Endothelial cell of hepatic sinusoid (primary cell): Measurements from ENCODE around the gene TSHZ1.

Source experiments
- in situ Hi-C: cut with HindIII; loops from 2 replicates; pipeline ENCODE4 v1.10.0; 2017; ENCODE audit warnings: low sequenced_read_pairs

The TSHZ1 gene

DNA sequence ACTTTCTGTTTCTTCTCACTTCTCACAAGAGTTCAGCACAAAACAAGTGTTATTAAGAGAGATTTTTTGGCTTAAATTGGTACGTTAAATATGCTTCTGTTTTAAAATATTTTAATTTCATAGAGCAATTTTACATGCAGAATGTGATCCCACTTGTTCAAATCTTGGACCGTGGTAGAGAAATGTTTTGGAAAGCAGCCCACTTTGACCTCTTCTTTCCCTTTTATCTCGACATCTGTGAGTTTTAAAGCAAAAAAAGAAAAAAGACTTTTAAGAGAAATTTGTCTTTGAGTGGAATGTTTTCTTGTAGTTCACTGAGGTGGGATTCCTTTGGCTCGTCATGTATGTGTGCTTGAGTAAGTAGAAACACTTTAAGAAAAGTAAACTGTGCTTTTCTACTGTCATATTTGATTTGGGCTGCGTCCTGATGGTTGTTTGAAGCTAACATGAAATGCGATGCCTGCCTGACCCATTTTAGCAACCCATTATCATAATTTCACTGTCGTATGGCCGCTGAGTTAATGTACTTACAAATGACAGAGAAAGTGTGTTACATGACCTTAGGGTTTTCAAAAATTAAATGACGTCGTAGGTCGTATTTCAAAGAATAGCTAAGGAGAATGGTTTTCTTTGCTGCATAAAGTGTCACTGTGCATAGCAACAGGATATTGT is 54.5 kb downstream of the TSHZ1 start:
- in situ Hi-C loops, result no loop called here

DNA sequence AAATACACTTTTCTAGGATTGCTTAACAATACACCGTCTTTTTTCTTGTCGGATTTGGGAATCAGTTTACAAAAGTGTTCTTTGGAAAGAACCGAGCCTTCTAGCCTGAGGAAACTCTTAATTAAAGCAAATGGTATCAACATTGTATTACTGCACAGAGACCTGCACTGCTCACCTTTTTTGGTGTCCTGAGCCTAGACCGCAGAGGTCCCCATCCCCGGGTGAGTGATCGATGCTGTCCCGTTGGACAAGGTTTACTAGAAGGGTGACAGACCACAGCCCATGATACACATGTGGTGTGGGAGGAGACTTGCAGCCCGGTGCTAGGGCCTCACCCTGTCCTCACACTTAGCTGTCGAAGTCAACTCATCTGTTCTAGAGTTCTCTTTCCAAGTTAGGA is 55.3 kb downstream of the TSHZ1 start:
- in situ Hi-C loops, result no loop called here

DNA sequence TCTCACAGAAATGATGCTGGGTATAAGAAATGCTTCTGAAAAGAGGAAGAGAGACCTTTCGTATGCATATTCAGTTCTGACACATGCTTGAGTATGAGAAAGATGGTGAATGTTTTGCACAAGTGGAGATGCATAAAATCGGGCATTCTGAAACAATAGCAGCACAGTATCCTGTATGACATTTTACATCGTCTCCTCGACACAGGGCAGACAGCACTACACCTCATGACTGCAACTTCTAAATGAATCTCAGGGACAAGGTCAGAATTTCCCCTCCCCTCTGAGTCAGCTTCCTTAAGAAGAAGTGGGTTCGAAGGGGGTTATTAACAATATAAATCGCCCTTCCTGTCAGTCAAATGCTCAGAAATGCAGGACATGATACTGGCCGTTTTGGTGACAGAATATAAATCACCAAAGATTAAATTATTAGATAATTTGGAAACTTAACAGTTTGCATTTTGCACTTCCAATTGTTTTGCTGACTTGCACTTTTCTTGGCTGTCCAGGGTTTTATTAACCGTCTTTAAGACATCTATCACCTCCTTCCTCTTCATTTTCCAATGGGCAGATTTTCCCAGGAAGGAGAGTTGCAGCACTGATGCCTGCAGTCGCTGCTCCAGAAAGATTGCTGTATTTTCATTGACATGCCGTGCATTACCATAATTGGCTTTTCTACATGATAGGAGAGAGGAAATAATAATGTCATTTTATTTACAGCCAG is 57.2 kb downstream of the TSHZ1 start:
- in situ Hi-C loops, result no loop called here

DNA sequence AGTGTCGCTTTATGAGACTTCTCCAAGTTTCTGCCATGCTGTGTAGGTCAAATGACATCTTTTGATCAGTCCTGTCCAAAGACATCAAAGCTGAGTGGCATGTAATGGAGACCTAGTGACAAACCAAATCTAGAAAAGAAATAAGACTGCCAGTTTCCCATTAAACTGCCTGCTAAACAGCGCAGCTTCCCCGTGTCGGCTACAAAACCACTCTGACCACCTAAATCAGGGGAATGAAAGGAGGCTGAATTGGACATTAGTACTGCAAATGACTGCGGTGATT is 57.7 kb downstream of the TSHZ1 start:
- in situ Hi-C loops, result no loop called here

DNA sequence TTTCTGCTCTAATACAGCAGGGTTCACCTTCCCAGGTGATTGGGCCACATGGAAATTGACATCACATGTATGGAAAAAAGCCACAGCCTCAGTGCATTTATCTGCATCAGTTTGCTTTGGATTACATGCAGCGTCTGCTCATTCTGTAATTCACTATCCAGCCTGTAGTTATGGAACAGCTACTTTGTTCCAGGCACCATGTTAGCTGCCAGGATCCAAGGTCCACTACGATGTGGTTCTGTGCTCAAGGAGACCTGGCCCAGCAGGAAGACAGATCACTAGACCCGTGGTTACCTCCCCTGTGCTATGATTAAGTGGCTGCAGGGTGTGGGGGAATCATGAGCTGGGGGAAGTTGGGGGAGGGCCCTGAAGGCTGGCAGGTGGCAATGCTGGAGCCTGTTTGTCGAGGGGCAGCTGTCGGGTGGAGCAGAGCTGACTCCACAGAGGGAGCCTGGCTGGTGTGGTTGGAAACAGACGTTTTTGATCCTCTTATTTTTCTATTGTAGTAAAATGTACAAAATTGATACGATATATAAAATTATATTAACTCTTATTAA is 58.6 kb downstream of the TSHZ1 start:
- in situ Hi-C loops, result no loop called here

DNA sequence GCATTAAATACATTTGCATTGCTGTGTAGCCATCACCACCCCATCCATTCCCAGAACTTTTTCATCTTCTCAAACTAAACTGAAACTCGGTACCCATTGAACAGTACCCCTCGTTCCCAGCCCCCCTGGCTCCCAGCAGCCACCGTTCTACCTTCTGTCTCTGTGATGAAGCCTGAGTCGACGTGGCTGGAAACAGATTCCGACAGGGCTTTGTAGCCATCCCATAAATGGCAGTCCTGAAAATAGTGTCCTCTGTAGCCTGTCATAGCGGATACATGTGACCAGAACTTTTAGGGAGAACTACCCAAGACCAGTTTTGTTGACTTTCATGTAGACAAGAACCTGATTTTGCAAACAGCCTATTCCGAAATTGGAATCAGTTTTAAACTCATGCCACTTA is 59.1 kb downstream of the TSHZ1 start:
- in situ Hi-C loops, result no loop called here

DNA sequence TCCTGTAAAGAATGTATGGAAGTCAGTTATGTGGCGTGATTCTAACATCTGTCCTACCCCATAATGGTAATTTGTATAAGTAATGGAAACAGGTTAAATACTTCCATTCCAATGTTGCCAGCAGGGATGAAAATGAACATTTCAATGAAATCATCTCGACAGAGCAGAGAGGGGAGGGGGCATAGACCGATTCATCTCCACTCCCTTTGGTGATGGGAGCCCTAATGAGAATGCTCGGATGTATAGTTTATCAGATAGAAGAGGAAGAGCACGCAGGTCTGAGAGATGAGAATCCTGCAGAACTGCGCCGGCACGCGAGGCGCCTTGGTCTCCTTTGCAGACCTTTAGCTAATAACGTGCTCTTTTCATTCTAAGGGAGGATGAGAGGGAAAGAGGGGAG is 61.4 kb downstream of the TSHZ1 start:
- in situ Hi-C loops, result no loop called here

DNA sequence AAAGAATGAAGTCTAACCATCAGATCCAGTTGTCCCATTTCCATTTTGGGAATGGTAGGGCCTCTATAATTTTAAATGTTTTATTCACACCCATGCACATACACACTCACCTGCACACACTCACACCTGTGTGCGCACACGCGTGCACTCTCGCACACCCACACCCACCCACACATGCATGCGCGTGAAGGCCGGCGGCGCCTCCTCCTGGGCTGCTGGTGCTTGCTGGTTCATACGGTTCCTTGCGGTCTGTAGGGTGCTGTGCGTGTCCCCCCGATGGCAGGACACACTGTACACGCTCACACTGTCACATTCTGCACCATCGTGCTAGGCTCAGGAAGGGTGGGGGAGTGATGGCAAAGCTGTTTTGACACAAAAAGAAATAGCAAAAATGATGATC is 63.2 kb downstream of the TSHZ1 start:
- in situ Hi-C loops, result no loop called here

DNA sequence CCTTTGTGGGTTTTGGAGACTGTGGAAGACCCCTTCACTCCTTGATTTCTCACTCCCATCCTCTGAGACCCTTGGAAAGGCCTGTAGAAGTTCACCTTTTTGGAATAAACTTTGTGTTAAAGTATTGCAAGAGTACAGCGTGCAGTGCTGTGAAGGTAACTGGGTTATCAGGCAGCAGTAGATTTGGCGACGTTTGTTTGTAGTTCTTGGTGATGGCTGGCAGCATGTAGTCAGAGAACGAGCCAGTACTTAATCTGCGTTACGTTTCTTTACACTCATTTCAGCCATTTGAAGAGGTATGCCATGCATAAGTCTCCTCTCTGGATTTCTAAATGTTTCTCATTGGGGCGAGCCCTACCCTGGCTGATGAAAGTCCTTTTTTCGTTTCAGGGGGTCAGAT is 64.6 kb downstream of the TSHZ1 start:
- in situ Hi-C loops, result no loop called here

DNA sequence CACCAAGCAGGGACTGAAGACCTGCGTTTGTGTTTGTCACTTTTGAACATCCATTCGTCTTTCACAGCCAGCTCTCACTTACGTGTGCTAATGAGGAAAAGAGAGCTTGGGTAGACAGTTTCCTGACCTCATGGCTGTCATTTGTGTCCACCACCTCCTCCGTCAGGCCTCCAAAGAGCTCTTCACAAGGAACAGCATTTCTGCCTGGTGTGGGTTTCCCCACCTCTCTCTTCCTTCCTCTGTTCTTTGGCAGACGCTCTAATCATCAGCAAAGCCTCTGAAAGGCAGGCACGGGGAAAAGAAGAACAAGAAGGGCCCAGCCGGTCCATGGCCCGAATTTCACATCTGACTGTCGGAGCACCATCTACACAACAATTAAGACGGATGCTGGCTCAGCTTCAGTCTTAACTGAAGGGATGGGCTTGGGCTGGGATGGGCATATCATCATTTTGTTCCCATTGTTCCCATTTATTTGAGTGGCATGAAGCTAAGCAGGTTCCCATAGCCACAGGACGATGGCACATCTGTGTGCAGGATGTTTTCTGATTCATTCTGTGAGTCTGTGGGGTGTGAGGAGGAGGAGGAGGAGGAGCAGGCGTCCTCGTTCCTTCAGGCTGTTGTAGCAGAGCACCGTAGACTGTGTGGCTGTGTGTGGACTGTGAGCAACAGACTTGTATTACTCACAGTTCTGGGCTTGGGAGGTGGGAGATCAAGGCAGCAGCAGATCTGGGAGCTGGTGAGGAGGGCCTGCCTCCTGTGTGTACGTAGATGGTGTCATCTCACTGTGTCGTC is 66.4 kb downstream of the TSHZ1 start:
- in situ Hi-C loops, result no loop called here

DNA sequence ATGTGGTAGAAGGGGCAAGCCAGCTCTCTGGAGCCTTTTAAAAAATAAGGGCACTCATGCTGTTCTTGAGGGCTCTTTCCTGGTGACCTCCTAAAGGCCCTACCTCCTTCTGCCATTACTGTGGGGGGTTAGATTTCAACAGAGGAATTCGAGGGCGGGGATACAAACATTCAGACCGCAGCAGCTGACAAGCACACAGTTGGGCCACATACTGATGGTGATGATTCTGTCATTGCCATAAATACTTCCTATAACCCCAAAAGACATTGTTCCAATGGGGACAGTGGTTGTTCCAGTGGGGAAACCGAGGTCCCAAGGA is 67.0 kb downstream of the TSHZ1 start:
- in situ Hi-C loops, result no loop called here

DNA sequence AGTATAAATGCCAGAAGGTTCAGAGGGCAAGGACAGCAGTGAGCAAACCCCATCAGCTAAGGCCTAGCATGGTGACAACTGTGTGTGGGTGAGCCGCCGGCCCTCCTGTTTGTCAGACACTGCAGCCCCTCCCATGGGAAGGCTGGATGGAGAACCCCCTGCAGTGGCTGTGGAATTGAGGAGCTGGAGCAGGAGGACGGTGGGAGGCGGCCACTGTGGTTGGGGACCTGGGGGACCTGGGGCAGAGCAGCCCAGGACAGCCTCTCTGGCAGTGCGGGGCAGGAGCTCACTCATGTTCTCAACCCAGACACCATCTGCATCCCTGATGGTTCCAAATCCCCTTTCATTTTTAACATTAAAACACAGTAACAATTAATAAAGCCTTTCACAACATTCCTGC is 68.8 kb downstream of the TSHZ1 start:
- in situ Hi-C loops, result no loop called here

DNA sequence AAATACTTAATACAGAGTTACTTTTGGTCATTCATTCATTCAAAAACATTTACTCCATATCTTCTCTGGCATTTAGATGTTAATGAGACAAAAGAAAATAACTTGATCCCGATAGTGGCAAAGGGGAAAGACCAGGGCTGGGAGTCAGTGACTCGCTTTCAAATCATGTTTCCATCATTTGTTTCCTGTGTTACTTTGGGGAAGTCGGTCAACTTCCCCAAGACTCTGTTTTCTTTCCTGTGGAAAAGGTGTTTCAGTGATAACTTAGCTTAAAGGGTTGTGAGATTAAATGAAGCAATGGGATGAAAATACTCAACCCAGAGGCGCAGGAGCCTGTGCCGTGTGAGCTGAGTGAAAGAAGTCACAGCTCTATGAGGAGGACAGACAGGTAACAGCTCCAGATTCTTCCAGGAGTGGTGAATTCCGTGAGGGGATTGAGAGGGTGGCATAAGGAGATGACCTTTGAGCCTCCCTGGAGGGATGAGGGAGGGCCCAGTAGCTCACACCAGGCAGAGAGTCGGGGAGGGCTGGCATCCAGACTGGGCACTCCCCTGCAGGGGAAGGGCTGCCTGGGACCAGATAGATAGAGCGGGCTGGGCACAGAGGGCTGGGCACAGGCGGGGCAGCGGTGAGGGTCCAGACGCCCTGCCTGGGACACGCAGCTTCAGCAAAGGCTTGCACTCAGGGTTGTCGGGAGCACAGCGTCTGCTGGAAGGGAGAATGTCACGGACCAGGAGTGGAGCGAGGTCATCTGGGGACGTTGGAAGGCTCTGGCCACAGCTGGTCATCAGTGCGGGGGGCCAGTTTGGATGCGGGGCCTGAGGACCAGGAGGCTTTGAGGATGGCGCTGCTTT is 70.1 kb downstream of the TSHZ1 start:
- in situ Hi-C loops, result no loop called here

DNA sequence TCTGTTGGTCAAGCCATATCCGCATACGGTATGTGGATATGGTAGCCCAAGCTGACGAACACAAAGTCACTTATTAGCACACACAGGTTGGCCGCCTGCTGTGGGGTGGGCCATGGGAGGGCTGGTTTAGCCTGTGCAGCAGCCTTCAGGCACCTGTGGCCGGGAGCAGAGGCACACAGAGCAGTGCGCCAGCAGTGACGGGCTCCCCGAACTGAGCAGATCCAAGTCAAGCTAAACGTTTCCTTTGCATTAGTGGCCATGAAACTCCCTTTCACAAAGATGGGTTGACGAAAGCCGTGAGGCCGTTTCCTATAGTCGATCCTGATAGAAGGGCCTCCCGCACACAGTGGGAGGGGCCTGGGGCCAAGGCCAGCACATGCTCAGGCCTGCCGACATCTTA is 72.1 kb downstream of the TSHZ1 start:
- in situ Hi-C loops, result no loop called here

DNA sequence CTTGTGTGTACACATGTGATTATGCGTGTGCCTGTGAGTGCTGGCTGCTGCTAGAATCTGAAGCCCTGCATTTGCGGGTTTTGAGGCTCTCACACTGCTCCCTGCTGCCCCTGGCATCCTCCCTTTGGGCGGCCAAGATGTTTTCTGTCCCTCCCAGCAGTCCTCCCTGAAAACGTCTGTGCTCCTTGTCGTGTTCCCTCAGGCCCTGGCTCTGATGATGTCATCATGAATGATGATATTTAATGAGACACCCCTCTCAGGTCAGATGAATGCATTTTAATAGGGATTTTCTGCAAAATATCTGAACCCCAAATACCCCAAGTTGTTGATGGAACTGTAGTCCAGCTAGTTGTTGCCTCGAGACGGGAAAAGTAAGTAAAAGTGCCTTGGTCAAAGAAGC is 73.1 kb downstream of the TSHZ1 start:
- in situ Hi-C loops, result no loop called here

DNA sequence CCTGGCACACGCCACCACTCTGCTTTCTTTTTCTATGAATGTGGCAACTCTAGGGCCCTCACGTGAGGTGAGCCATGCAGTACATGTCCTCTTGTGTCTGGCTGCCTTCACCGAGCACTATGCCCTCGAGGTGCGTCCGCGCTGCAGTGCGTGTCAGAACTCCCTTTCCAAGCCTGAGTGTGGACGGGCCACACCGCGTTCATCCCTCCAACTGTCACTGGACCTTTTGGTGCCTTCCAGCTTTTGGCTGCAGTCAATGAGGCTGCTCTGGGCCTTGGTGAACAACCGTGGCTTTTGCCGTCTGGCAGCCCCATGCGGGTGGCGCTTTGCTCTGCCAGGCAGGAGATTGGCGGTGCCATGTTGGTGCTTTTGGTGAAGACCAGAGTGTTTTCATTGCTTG is 74.0 kb downstream of the TSHZ1 start:
- in situ Hi-C loops, result no loop called here

DNA sequence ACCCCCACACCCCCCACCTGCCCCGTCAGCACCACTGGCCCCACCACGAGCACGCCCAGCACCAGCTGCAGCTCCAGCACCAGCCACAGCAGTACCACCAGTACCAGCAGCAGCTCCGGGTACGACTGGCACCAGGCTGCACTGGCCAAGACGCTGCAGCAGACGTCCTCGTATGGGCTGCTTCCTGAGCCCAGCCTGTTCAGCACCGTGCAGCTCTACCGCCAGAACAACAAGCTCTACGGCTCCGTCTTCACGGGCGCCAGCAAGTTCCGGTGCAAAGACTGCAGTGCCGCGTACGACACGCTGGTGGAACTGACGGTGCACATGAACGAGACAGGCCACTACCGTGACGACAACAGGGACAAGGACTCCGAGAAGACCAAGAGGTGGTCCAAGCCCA is 75.3 kb downstream of the TSHZ1 start:
- in situ Hi-C loops, result no loop called here

DNA sequence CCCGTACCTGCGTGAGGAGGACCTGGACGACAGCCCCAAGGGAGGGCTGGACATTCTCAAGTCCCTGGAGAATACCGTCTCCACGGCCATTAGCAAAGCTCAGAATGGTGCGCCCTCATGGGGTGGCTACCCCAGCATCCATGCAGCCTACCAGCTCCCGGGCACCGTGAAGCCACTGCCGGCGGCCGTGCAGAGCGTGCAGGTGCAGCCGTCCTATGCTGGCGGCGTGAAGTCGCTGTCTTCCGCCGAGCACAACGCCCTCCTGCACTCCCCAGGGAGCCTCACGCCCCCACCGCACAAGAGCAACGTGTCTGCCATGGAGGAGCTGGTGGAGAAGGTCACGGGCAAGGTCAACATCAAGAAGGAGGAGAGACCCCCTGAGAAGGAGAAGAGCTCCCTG is 76.4 kb downstream of the TSHZ1 start:
- in situ Hi-C loops, result no loop called here

DNA sequence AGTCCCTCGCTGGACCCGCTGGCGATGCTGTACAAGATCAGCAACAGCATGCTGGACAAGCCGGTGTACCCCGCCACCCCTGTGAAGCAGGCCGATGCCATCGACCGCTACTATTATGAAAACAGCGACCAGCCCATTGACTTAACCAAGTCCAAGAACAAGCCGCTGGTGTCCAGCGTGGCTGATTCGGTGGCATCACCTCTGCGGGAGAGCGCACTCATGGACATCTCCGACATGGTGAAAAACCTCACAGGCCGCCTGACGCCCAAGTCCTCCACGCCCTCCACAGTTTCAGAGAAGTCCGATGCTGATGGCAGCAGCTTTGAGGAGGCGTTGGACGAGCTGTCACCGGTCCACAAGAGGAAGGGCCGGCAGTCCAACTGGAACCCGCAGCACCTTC is 77.1 kb downstream of the TSHZ1 start:
- in situ Hi-C loops, result no loop called here

DNA sequence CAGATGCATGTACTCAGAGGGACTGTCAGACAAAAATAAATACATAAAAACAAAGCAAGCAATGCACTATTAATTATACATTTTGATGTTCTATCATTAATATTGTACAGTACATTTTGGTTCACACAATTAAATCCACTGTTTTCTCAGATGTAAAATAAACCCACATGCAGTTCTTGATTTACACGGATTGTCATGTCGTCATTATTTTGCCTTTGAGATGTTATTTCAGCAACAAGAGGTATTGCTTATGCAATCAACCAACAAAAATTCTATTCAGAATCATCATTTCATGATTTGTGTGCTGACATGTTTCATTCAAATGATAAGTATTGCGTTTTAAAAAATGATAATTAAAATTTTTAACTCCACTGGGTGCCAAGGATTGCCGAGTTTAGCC is 79.2 kb downstream of the TSHZ1 start:
- in situ Hi-C loops, result no loop called here

DNA sequence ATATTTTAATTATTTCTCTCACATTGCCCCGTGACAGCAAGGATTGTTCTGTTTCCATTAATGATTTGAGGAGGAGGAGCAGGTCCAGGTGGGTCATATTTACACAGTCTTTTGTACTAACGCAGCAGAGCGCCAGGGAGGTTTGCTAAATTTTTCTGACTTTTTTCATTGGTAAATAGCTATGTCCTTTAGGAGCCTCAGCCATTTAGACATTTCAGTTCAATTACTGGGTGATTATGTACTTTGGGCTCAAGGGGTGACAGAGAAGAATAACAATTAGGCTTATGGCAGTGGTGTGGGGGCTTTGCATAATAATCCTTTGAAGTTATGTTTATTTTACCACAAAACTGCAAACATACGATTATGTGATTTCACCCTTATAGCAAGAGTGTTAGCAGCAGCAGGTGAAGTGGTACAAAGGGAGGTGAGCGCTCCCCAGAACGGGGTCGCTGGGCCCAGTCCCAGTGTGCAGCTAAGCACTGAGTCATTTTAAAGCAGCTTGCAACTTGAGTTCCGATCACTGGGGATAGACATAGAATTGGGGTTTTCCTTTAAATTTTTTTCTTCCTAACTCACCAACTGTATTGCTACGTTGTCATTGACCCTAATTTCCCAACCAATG is 80.3 kb downstream of the TSHZ1 start:
- in situ Hi-C loops, result no loop called here
